Mucosa of rectum (tissue), 2 donors: Measurements from ENCODE around the gene PRKAR2B.
"Not testable (repeated sequence)": the region's sequence is repeated elsewhere in the genome, so short reads cannot be mapped to it uniquely, and the experiment has no call there.

Experiments used
- H3K27ac ChIP-seq, 2 donors: one replicate each; pipeline ENCODE4 v1.7.0; 2013; ENCODE audit warnings: inconsistent platforms in 2 of 2, low read depth in 2 of 2, low read length in 2 of 2
- H3K27me3 ChIP-seq, 2 donors: one replicate each; pipeline ENCODE4 v1.7.0; 2013; ENCODE audit warnings: low read length in 2 of 2; ENCODE audit not compliant: control insufficient read depth in 2 of 2, insufficient read depth in 2 of 2
- H3K36me3 ChIP-seq, 2 donors: one replicate each; pipeline ENCODE4 v1.7.0; 2013; ENCODE audit warnings: low read length in 2 of 2; ENCODE audit not compliant: control insufficient read depth in 2 of 2, insufficient read depth in 2 of 2
- H3K4me1 ChIP-seq, 2 donors: one replicate each; pipeline ENCODE4 v1.7.0; 2013; ENCODE audit warnings: low read length in 2 of 2, mild to moderate bottlenecking in 1 of 2; ENCODE audit not compliant: control insufficient read depth in 2 of 2, insufficient read depth in 2 of 2
- H3K4me3 ChIP-seq, 2 donors: one replicate each; pipeline ENCODE4 v1.7.0; 2013; ENCODE audit warnings: low read length in 2 of 2
- H3K9ac ChIP-seq, 2 donors: one replicate each; pipeline ENCODE4 v1.7.0; 2013; ENCODE audit warnings: low read length in 2 of 2, low read depth in 1 of 2, mild to moderate bottlenecking in 1 of 2
- H3K9me3 ChIP-seq, 2 donors: one replicate each; pipeline ENCODE4 v1.7.0; 2013; ENCODE audit warnings: low read length in 2 of 2; ENCODE audit not compliant: control insufficient read depth in 2 of 2
- donor health status: healthy.
- donor health status: Normal muscosa, but diverticular disease.

PRKAR2B gene

DNA sequence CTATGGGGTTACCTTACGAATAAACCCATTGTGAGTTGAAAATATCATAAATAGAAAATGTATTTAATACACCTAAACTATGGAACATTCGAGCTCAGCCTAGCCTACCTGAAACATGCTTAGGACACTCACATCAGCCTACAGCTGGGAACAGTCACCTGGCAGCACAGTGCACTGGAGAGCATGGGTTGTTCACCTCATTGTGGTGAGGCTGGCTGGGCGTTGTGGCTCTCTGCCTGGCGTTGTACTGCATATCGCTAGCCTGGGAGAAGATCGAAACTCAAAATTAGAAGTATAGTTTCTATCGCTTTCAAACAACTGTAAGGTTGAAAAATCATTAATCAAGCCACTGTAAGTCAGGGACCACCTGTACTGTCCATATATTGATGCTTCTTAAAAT is 107.0 kb downstream of the PRKAR2B start:
- no peaks in the 10 kb centered on the region for H3K27me3 ChIP-seq
- no peak overlapping the region for H3K9ac ChIP-seq
- no peaks in the 10 kb centered on the region for H3K36me3 ChIP-seq
- H3K27ac ChIP-seq, result no peak overlapping the region
- H3K4me3 ChIP-seq, result no peak overlapping the region
- peaks cover 0 to 2% of the 10 kb centered on the region in 2 donors for H3K4me1 ChIP-seq
- H3K9me3 ChIP-seq, result no peaks in the 10 kb centered on the region

DNA sequence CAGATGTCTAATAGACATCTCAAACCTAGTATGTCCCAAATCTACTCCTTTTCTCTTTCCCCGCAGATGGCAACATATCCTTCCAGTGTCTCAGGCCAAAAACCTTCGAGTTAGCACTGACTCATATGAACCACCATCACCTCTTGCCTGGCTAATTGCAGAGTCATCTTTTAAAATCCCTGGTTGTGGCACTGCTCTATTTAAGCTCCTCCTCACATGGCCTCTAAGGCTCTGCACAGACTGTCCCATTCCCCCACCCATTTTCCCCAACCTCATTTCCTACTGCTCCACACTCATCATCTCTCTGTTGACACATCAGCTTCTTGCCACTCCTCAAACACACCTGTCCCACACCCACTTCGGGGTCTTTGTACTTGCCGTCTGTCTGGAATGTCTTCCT is 107.5 kb downstream of the PRKAR2B start:
- H3K27ac ChIP-seq, result no peak overlapping the region
- no peaks in the 10 kb centered on the region for H3K9me3 ChIP-seq
- no peaks in the 10 kb centered on the region for H3K36me3 ChIP-seq
- H3K4me3 ChIP-seq, result no peak overlapping the region
- H3K9ac ChIP-seq, result no peak overlapping the region
- peaks cover 0 to 2% of the 10 kb centered on the region in 2 donors for H3K4me1 ChIP-seq
- no peaks in the 10 kb centered on the region for H3K27me3 ChIP-seq

DNA sequence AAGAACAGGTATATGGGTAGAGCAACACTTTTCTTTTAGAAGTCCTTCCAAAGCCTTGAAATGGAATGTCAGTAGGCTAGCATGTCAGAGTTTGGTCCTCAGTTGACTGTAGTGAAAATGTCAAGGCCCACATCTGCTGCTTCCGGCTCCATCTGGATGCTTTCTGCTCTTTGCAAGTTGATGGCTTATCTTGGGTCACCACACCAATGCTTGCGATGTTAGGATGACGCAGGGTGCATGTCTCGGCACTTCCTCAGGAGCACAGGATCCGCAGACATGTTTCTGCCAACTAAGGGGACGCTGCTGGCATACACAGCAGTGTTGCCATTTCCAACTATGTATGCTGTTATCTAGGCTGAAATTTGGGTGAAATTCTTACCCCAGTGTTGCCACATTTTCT is 110.3 kb downstream of the PRKAR2B start:
- no peaks in the 10 kb centered on the region for H3K9me3 ChIP-seq
- H3K27me3 ChIP-seq, result no peaks in the 10 kb centered on the region
- peaks cover 0 to 2% of the 10 kb centered on the region in 2 donors for H3K4me1 ChIP-seq
- no peak overlapping the region for H3K9ac ChIP-seq
- no peak overlapping the region for H3K4me3 ChIP-seq
- no peak overlapping the region for H3K27ac ChIP-seq
- peaks cover 0 to 2% of the 10 kb centered on the region in 2 donors for H3K36me3 ChIP-seq

DNA sequence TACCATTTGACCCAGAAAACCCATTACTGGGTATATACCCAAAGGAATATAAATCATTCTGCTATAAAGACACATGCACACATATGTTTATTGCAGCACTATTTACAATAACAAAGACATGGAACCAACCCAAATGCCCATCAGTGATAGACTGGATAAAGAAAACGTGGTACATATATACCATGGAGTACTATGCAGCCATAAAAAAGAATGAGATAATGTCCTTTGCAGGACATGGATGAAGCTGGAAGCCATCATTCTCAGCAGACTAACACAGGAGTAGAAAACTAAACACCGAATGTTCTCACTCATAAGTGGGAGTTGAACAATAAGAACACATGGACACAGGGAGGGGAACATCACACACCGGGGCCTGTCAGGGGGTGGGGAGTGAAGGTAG is 111.2 kb downstream of the PRKAR2B start:
- not testable (repeated sequence) for H3K9me3 ChIP-seq, H3K4me1 ChIP-seq, H3K9ac ChIP-seq, H3K27ac ChIP-seq, H3K36me3 ChIP-seq, H3K4me3 ChIP-seq, H3K27me3 ChIP-seq

DNA sequence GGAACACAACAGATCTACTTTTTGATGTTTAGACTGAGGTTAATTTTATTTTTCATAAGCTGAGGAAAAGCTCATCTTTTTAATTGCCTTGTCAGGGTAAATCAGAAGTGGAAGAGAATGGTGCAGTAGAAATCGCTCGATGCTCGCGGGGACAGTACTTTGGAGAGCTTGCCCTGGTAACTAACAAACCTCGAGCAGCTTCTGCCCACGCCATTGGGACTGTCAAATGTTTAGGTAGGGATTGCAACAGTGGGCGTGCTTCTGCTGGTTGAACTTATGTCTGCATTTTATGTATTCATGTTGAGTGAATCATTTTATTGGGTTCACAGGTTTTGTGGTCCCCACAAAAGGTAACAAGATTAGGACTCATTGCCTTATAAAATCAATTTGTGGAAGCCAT is 112.6 kb downstream of the PRKAR2B start:
- H3K27me3 ChIP-seq, result no peaks in the 10 kb centered on the region
- no peak overlapping the region for H3K9ac ChIP-seq
- no peak overlapping the region for H3K4me3 ChIP-seq
- H3K9me3 ChIP-seq, result no peaks in the 10 kb centered on the region
- peaks cover 0 to under 1% of the 10 kb centered on the region in 2 donors for H3K4me1 ChIP-seq
- no peak overlapping the region for H3K27ac ChIP-seq
- peaks cover 0 to 2% of the 10 kb centered on the region in 2 donors for H3K36me3 ChIP-seq

DNA sequence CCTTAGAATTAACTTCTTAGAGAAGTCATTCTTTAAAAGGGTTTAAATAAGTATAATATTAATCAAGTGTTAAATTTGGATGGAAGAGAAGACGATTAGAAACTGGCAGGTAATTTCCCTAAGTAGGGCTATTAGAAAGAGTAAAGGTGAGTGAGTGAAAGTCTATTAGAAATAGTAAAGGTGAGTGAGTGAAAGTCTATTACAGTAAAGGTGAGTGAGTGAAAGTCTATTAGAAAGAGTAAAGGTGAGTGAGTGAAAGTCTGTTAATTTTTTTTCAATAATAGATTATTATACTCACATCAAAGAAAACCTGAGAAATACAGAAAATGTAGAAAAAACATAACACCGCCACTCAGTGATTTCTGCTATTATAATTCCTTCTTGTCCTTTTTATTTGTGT is 113.5 kb downstream of the PRKAR2B start:
- H3K4me1 ChIP-seq, result no peaks in the 10 kb centered on the region
- H3K4me3 ChIP-seq, result no peak overlapping the region
- no peak overlapping the region for H3K27ac ChIP-seq
- H3K9ac ChIP-seq, result no peak overlapping the region
- H3K27me3 ChIP-seq, result no peaks in the 10 kb centered on the region
- H3K36me3 ChIP-seq, result peaks cover 0 to 2% of the 10 kb centered on the region in 2 donors
- no peaks in the 10 kb centered on the region for H3K9me3 ChIP-seq

DNA sequence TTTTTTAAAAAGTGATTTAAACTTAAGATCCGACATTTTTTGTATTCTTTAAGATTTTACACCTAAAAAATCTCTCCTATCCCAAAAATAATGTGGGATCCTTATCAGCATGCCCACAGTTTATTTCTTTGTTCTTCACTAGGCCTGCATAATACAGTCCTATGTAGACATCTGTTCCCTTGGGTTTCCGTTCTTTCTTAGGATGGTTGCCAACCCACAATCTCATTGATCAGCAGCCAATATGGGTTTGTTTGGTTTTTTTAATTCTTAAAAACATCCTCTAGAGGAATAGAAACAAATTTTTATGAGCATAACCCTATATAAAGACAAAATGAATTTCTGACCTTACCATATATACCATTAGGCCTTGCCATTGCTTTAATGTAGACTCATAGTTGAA is 115.9 kb downstream of the PRKAR2B start:
- Histone ChIP-seq H3K36me3 (peaks cover 0 to 2% of the 10 kb centered on the region in 2 donors), H3K9ac (no peak overlapping the region), H3K27ac (no peak overlapping the region), H3K9me3 (no peaks in the 10 kb centered on the region), H3K4me3 (no peak overlapping the region), H3K4me1 (no peaks in the 10 kb centered on the region), H3K27me3 (no peaks in the 10 kb centered on the region)

DNA sequence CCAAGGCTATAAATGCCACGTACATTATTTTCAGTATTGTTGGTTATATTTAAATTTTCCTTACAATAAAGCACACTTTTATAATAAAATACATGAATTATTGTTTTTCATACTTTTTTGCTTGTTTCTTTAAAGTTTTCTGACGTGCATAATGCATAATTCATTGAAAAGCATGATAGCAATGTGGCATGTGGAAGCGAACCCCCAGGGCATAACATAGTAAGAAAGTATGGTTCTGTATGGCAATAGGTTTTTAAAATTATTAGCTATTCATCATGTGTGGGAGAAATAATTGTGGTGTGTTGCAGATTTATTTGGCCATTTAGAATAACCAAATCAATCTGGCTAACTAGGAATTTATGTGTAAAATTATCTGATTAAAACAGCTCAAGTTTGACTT is 116.9 kb downstream of the PRKAR2B start:
- H3K9ac ChIP-seq, result no peak overlapping the region
- peaks cover 0 to 2% of the 10 kb centered on the region in 2 donors for H3K36me3 ChIP-seq
- no peak overlapping the region for H3K4me3 ChIP-seq
- H3K9me3 ChIP-seq, result no peaks in the 10 kb centered on the region
- H3K27me3 ChIP-seq, result no peaks in the 10 kb centered on the region
- H3K4me1 ChIP-seq, result no peaks in the 10 kb centered on the region
- H3K27ac ChIP-seq, result no peak overlapping the region

DNA sequence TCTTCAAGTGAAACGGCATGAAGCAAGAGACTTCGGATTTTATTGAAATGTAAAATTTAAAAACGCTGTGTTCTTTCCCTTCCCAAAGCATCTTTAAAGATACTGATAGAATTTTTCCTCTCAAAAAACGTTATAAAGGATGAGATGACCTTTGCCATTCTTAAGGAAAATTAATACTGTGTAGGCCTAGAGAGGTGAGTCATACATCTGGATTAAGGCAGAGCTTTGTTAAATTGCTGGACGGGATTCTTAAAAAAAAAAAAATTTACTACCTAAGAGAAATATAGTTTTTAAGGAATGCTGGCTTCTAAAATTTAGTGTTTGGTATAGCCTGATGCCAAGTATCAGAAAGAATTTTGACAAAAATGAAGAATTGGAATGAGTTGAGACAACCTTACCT is 118.0 kb downstream of the PRKAR2B start:
- peaks cover 0 to 1% of the 10 kb centered on the region in 2 donors for H3K4me1 ChIP-seq
- no peaks in the 10 kb centered on the region for H3K36me3 ChIP-seq
- no peaks in the 10 kb centered on the region for H3K27me3 ChIP-seq
- no peak overlapping the region for H3K27ac ChIP-seq
- H3K9ac ChIP-seq, result no peak overlapping the region
- H3K4me3 ChIP-seq, result no peak overlapping the region
- H3K9me3 ChIP-seq, result no peaks in the 10 kb centered on the region

DNA sequence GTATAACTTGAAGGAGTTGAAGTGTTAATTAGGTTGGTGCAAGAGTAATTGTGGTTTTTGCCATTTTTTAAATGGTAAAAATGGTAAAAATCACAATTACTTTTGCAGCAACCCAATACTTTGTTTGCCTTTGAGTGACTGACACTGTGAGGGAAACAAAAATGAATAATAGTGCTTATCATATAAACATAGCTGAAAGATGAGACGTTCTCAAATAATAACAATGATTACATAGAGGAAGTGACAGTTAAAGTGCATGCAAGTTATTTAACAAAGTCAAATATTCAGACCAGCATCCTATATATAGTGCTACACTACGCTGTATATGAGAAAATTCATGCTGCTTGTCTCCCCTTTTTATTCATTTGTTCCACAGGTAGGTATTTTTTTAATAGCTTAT is 119.6 kb downstream of the PRKAR2B start:
- Histone ChIP-seq H3K27ac (no peak overlapping the region), H3K36me3 (no peaks in the 10 kb centered on the region), H3K4me1 (peaks cover 0 to 2% of the 10 kb centered on the region in 2 donors), H3K4me3 (no peak overlapping the region), H3K9me3 (no peaks in the 10 kb centered on the region), H3K27me3 (no peaks in the 10 kb centered on the region), H3K9ac (no peak overlapping the region)

DNA sequence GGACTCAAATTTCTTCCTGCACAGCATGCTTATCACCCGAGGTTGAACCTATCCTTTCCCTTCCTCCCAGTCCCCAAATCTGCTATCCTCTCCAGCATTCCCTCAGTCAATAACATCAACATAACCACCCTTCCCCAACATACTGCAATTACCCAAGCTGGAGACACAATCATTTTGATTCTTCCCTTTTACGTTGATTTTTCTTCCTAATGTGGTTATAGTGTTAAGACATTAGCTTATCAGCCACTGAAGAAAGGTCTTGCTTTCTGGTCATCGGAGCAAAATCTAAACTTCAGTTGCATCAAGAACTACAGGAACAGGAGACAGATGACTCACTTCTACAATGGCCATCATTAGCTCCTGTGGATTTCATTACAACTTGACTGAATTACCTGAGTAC is 120.8 kb downstream of the PRKAR2B start:
- Histone ChIP-seq H3K27ac (no peak overlapping the region), H3K36me3 (no peaks in the 10 kb centered on the region), H3K9me3 (no peaks in the 10 kb centered on the region), H3K27me3 (no peaks in the 10 kb centered on the region), H3K4me3 (no peak overlapping the region), H3K4me1 (peaks cover 4 to 8% of the 10 kb centered on the region in 2 donors), H3K9ac (no peak overlapping the region)
